ENCODE results near the gene PIK3R6. TPM values are rescaled to one million over a fixed set of nuclear protein-coding genes. Genes with fewer than 3 reads are reported as not detected.

PIK3R6 gene
- total and polyA plus RNA-seq, 2 experiments from 2014 or later: 0.11 to 0.24 TPM

- no peaks in the 10 kb centered on the region for H3K27me3 ChIP-seq (ENCODE audit: insufficient read depth)
- peak; percentile 53 to 87 for TF ChIP-seq CTCF (conservative IDR thresholded peaks at IDR 0.05; ENCODE audit: low read depth in 2 of 2)
- TF ChIP-seq STAT1 (IDR thresholded peaks at IDR 0.05; ENCODE audit: unreplicated experiment): no peak
- TF ChIP-seq EZH2phosphoT487 (IDR thresholded peaks at IDR 0.05; ENCODE audit: unreplicated experiment): no peak
- TF ChIP-seq ZNF114 (CRISPR knock-in tag; IDR thresholded peaks at IDR 0.05): no peak
- no peak for TF ChIP-seq JUNB (IDR thresholded peaks at IDR 0.05; ENCODE audit: unreplicated experiment)
- TF ChIP-seq CREB1 (CRISPR knock-in tag; IDR thresholded peaks at IDR 0.05; ENCODE audit: low read depth): no peak
- no peak overlapping the region; the same call in none of the 2 replicates for H2AFZ ChIP-seq
- peaks cover 4% of the 10 kb centered on the region; the same call in 1 of the 3 replicates for H3K36me3 Mint-ChIP-seq (ENCODE audit: low read depth)
- no peaks in the 10 kb centered on the region for H3K9me3 Mint-ChIP-seq
- no peaks in the 10 kb centered on the region for H4K20me1 ChIP-seq (replicated peaks; ENCODE audit: insufficient read depth)
- DNase-seq (ENCODE audit: low spot score) (peak; percentile 88), ATAC-seq (peak; percentile 88)
- no peaks in the 10 kb centered on the region for H3F3A ChIP-seq (replicated peaks; ENCODE audit: low read depth)
- peaks cover 10% of the 10 kb centered on the region for H3K27me3 Mint-ChIP-seq (ENCODE audit: insufficient read depth, low read depth, poor library complexity)
- H3K4me1 Mint-ChIP-seq: peaks cover 10% of the 10 kb centered on the region; the same call in 2 of the 3 replicates
- no peak overlapping the region for H3K4me3 Mint-ChIP-seq
- H3K9me2 ChIP-seq (ENCODE audit: insufficient read depth): no peaks in the 10 kb centered on the region
- H3K4me3 ChIP-seq: no peak overlapping the region
- no peak overlapping the region for H3K27ac Mint-ChIP-seq
- H3K36me3 ChIP-seq (ENCODE audit: insufficient read depth): no peaks in the 10 kb centered on the region
- no peaks in the 10 kb centered on the region for H3K79me2 ChIP-seq (replicated peaks; ENCODE audit: insufficient read depth)
- H3K4me1 ChIP-seq (ENCODE audit: insufficient read depth): no peaks in the 10 kb centered on the region
- no peak overlapping the region for H3K4me2 ChIP-seq
- H3K27ac ChIP-seq (ENCODE audit: low read depth): no peak overlapping the region
These were observed 20.6 kb upstream of the PIK3R6 start for GRCh38 chr17:8887834-8888703.

GRCh38 chr17:8887301-8887700, 19.8 kb upstream of the PIK3R6 start:
- Histone ChIP-seq H3K27ac (ENCODE audit: low read depth) (no peak overlapping the region), H3K36me3 (ENCODE audit: insufficient read depth) (no peaks in the 10 kb centered on the region), H2AFZ (no peak overlapping the region), H3K9me2 (ENCODE audit: insufficient read depth) (no peaks in the 10 kb centered on the region), H3K4me1 (ENCODE audit: insufficient read depth) (no peaks in the 10 kb centered on the region), H3K27me3 (ENCODE audit: insufficient read depth) (no peaks in the 10 kb centered on the region), H3F3A (replicated peaks; ENCODE audit: low read depth) (no peaks in the 10 kb centered on the region), H3K4me2 (no peak overlapping the region), H3K79me2 (replicated peaks; ENCODE audit: insufficient read depth) (no peaks in the 10 kb centered on the region), H4K20me1 (replicated peaks; ENCODE audit: insufficient read depth) (no peaks in the 10 kb centered on the region), H3K4me3 (no peak overlapping the region)
- Mint-ChIP-seq H3K27me3 (ENCODE audit: insufficient read depth, low read depth, poor library complexity) (peaks cover 10% of the 10 kb centered on the region), H3K27ac (no peak overlapping the region), H3K4me1 (peaks cover 3% of the 10 kb centered on the region; the same call in 2 of the 3 replicates), H3K36me3 (ENCODE audit: low read depth) (peaks cover 4% of the 10 kb centered on the region; the same call in 2 of the 3 replicates), H3K4me3 (no peak overlapping the region), H3K9me3 (no peaks in the 10 kb centered on the region)
- DNase-seq (ENCODE audit: low spot score) (no peak), ATAC-seq (no peak)
- TF ChIP-seq ZNF114 (CRISPR knock-in tag; IDR thresholded peaks at IDR 0.05): no peak
- TF ChIP-seq CREB1 (CRISPR knock-in tag; IDR thresholded peaks at IDR 0.05; ENCODE audit: low read depth): no peak
- TF ChIP-seq NANOG (IDR thresholded peaks at IDR 0.05; ENCODE audit: borderline replicate concordance): no peak
- no peak for TF ChIP-seq CTCF (conservative IDR thresholded peaks at IDR 0.05; ENCODE audit: low read depth in 2 of 2)
- TF ChIP-seq EZH2 (IDR thresholded peaks at IDR 0.05; ENCODE audit: low read depth, unreplicated experiment): no peak
- no peak for TF ChIP-seq EZH2phosphoT487 (IDR thresholded peaks at IDR 0.05; ENCODE audit: unreplicated experiment)
- no peak for TF ChIP-seq ZNF331 (CRISPR knock-in tag; IDR thresholded peaks at IDR 0.05; ENCODE audit: low read depth)
- no peak for TF ChIP-seq STAT1 (IDR thresholded peaks at IDR 0.05; ENCODE audit: unreplicated experiment)
- TF ChIP-seq REST (IDR thresholded peaks at IDR 0.05; ENCODE audit: unreplicated experiment): no peak
- no peak for TF ChIP-seq POLR2AphosphoS5 (IDR thresholded peaks at IDR 0.05; ENCODE audit: low read depth)
- no peak for TF ChIP-seq JUNB (IDR thresholded peaks at IDR 0.05; ENCODE audit: unreplicated experiment)
- TF ChIP-seq ETS1 (IDR thresholded peaks at IDR 0.05): no peak
